Naive thymus-derived CD4-positive, alpha-beta T cell (primary cell): ENCODE data around the gene IPO9. TPM values are rescaled to one million over a fixed set of nuclear protein-coding genes. Genes with fewer than 3 reads are reported as not detected.

Experiments used
- microRNA-seq: library from miRNA; unstranded; fragments of <30 nt; microRNA quantifications from one replicate; pipeline ENCODE4 v1.2.0, GENCODE V29; 2022; ENCODE audit warnings: borderline microRNAs expressed
- polyA plus RNA-seq, 2 donors: library from polyadenylated mRNA; unstranded; fragments of 300-500 nt; fragmentation: Illumina TruSeq; gene quantifications; one replicate each; pipeline ENCODE4 v1.2.3, GENCODE V29; 2021
- total RNA-seq, 6 experiments: library from RNA in 5 of 6; stranded (reverse) in 5 of 6; gene quantifications; 1 replicate in 5 of 6; 2 replicates in 1 of 6; pipeline ENCODE4 v1.2.3 and lab custom pipeline; 2021 to 2026

IPO9 gene
- total and polyA plus RNA-seq, 7 experiments from 2014 or later, result 20.8 to 55.3 (median 29.8) TPM

Small RNA genes lying within 50 kb of the gene (microRNA-seq; reads per million reads assigned to microRNA genes)
- gene MIR1231, result not detected
- gene MIR6739, result not detected

Other genes starting within 250 kb of the IPO9 start
- gene SHISA4, start 59.7 kb downstream of the IPO9 start, total RNA-seq, result 1 to 10 TPM in 2 of 5 experiments, under 1 TPM in 3; 0.30 to 1.4 (median 0.66) TPM
- not detected for gene SHISA4, start 59.7 kb downstream of the IPO9 start, polyA plus RNA-seq
- gene LMOD1, start 117.4 kb downstream of the IPO9 start, total RNA-seq, result not detected
- not detected for gene LMOD1, start 117.4 kb downstream of the IPO9 start, polyA plus RNA-seq
- gene TIMM17A, start 126.3 kb downstream of the IPO9 start, total RNA-seq, result 10 to 100 TPM; 27.1 to 58.4 (median 43.1) TPM
- gene TIMM17A, start 126.3 kb downstream of the IPO9 start, polyA plus RNA-seq, result 10 to 100 TPM; 20.6 to 25.5 TPM
- 10 to 100 TPM; 19.4 to 43.4 (median 26.8) TPM for gene RNPEP, start 153.5 kb downstream of the IPO9 start, total RNA-seq
- 10 to 100 TPM; 23.1 to 30.2 TPM for gene RNPEP, start 153.5 kb downstream of the IPO9 start, polyA plus RNA-seq
- gene ELF3, start 181.4 kb downstream of the IPO9 start, total RNA-seq, result 1 to 10 TPM in 3 of 5 experiments, under 1 TPM in 2; 0.19 to 2.8 (median 2.0) TPM
- under 1 TPM in 1 of 2 donors, not detected in 1; 0.29 TPM for gene ELF3, start 181.4 kb downstream of the IPO9 start, polyA plus RNA-seq